Natural killer cell treated with Interleukin-12 subunit alpha and Interleukin-12 subunit beta and Interleukin-15 and Interleukin-18, amount 100 ng/mL, for 72 hours (primary cell): ENCODE measurements around the gene MBP. TPM values are rescaled to one million over a fixed set of nuclear protein-coding genes. Genes with fewer than 3 reads are reported as not detected.
A peak's percentile ranks its signal among the peaks of the same experiment; 100 is the strongest.

Source experiments
- ATAC-seq, 2 donors: fragments of 150-1000 bp; cut with Tn5 transposase in 1 of 2; sonication (Bioruptor Pico), chemical (Tn5 transposase) in 1 of 2; 2 replicates each; pipeline ENCODE4 v1.10.0; 2021
- DNase-seq: peaks from one replicate; pipeline ENCODE4 v3.0.0; 2022; ENCODE audit warnings: low spot score
- H3K27ac Mint-ChIP-seq, 2 donors: 1 replicate in 1 of 2; 2 replicates in 1 of 2; pipeline ENCODE4 v1.8.0; 2022; ENCODE audit warnings: mixed read lengths in 2 of 2, mild to moderate bottlenecking in 1 of 2, moderate library complexity in 1 of 2
- H3K27me3 Mint-ChIP-seq, 2 donors: 1 replicate in 1 of 2; 2 replicates in 1 of 2; pipeline ENCODE4 v1.8.0; 2022; ENCODE audit warnings: mixed read lengths in 2 of 2
- H3K36me3 Mint-ChIP-seq: one replicate; pipeline ENCODE4 v1.8.0; 2022; ENCODE audit warnings: mixed read lengths
- H3K4me1 Mint-ChIP-seq, 2 donors: 1 replicate in 1 of 2; 2 replicates in 1 of 2; pipeline ENCODE4 v1.8.0; 2022; ENCODE audit warnings: low read depth in 2 of 2, mixed read lengths in 2 of 2, mild to moderate bottlenecking in 1 of 2
- H3K4me3 Mint-ChIP-seq: one replicate; pipeline ENCODE4 v1.8.0; 2022; ENCODE audit warnings: mixed read lengths
- H3K9me3 Mint-ChIP-seq: 2 replicates; pipeline ENCODE4 v1.8.0; 2022; ENCODE audit warnings: mixed read lengths
- total RNA-seq, 2 donors: library from RNA; stranded (reverse); gene quantifications; one replicate each; pipeline ENCODE4 v1.2.3, GENCODE V29; 2022

The MBP gene
- total RNA-seq, 2 donors from 2014 or later, result 62.5 to 77.6 TPM

DNA sequence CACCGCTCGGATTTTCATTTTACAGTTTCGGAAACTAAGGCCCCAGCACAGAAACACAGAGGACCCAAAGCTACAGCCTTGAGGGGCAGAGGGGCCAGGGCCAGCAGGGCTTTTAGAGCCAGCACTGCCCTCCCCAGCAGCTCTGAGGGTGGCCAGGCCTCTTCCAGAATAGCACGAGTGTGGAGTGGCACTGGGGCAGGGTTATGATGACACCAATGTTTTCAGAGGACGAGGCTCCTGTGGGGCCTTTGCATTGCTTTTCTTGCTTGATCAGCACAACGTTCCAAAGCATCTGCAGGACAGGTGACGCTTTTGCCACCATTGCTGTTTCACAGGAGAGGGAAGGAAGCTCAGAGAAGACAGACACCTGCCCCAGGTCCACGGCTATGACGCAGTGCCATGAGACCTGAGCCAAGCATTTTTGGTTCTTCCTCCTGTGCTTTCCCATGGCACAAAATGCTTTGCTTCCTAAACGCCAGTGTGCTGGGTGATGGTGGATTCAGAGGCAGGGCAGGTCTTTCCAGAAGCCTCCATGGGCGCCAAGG, 126.9 kb downstream of the MBP start:
- Mint-ChIP-seq H3K36me3 (no peaks in the 10 kb centered on the region), H3K27me3 (no peaks in the 10 kb centered on the region), H3K4me1 (peaks cover 45 to 51% of the 10 kb centered on the region in 2 donors), H3K4me3 (no peak overlapping the region), H3K27ac (peak overlapping the region; percentile 31 to 87), H3K9me3 (no peaks in the 10 kb centered on the region)
- ATAC-seq (no peak), DNase-seq (no peak)

DNA sequence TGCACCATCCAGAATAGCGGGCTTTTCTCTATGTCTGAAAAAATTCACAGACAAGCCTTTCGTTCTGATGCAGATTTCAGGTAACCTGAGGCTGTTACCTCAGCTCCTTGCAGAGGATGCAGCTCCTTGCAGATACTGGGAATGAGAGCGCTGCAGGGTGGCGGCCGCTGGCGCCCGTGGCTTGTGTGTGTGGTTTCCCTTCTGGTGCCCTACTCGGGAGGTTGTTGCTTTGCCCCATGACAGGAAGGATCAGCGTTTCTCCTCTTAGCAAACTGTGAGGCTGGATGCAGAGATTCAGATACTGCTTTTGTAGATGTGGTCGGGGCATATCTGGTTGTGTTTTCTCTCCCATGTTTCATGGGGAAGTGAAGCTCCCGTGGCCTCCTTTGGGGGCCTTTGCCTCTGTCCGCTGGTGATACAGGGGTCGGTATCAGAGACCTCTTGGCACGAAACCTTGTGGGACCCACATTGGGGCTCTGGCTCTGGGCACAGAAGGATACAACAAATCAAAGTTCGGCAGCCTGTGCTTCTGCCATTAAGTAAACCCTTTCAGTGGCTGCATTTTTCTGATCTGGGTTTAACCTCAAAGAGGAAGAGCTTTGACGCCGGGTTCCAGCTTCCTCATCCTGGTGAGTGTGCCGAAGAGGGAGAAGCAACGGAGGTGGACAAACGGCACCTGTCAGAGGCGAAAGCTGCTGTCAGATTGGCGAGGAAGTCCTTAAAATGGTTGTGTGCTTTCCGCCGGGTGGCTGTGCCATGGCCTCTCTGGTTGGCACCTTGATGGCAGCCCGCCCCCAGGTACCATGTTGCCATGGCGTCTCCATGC, 127.8 kb downstream of the MBP start:
- H3K27me3 Mint-ChIP-seq, result no peaks in the 10 kb centered on the region
- ATAC-seq (peak; percentile 29 to 64), DNase-seq (no peak)
- H3K9me3 Mint-ChIP-seq, result no peaks in the 10 kb centered on the region
- peak overlapping the region; percentile 60 to 87 for H3K27ac Mint-ChIP-seq
- no peaks in the 10 kb centered on the region for H3K36me3 Mint-ChIP-seq
- peaks cover 43 to 51% of the 10 kb centered on the region in 2 donors for H3K4me1 Mint-ChIP-seq
- peak overlapping the region; percentile 45 for H3K4me3 Mint-ChIP-seq

DNA sequence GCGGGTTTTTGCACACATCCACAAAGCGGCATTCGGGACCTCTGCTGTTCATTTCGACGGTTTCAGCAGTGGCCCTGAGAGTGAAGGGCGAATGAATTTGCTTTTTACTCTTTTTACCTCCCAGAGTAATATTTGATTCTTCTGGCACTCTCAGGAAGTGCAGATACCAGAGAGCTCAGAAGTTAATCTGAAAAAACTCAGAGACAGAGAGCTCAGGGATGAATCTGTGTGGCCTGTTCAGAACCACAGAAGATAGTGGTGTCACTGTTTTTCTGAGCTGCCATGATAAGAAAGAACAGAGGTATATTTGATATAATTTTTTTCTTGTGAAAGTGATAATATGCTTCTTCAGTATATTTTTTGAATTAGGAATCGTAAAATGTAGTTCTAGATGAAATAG, 129.3 kb downstream of the MBP start:
- no peak overlapping the region for H3K4me3 Mint-ChIP-seq
- no peaks in the 10 kb centered on the region for H3K9me3 Mint-ChIP-seq
- ATAC-seq (no peak), DNase-seq (no peak)
- H3K27me3 Mint-ChIP-seq, result no peaks in the 10 kb centered on the region
- H3K4me1 Mint-ChIP-seq, result peaks cover 38 to 42% of the 10 kb centered on the region in 2 donors
- no peaks in the 10 kb centered on the region for H3K36me3 Mint-ChIP-seq
- peak overlapping the region in 1 of 2 donors; percentile 60 for H3K27ac Mint-ChIP-seq

DNA sequence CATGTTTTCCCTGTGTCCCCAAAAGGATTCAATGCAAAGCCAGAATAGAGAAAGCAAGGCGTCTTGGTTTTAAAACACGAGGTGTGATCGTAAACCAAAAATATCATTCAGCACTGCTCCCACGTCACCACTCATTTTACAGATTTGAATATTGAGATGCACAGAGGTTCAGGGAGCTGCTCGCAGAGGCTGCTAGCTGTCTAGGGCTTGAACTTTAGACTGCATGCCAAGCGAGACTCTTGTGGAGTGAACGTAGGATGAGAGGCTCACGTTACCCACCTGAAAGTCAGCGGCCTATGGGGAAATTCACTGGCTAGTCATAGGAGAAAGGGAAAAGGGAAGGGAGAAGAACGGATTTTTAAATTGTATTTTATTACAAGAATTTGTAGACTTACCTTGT, 130.1 kb downstream of the MBP start:
- no peak for DNase-seq
- no peak for ATAC-seq
- Mint-ChIP-seq H3K9me3 (no peaks in the 10 kb centered on the region), H3K4me3 (no peak overlapping the region), H3K27me3 (no peaks in the 10 kb centered on the region), H3K36me3 (no peaks in the 10 kb centered on the region), H3K27ac (no peak overlapping the region), H3K4me1 (peaks cover 36 to 40% of the 10 kb centered on the region in 2 donors)

DNA sequence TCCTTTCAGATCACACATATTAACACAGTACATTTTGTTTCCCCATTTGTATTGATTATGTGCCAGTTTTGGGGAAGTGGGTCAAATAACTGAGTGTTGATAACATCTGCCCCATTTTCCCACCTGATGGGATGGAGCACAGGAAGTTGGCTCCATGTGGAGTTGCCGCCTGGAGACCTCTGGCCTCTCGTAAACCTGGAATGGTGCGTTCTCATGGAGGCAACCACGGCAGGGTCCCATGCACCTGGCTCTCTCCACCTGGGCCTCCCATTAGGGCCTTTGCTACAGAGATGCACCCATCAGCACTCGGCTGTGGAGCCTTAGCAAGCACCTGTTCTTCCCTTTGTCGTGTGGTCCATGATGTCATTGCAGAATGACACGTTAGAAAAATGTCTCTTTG, 130.6 kb downstream of the MBP start:
- no peaks in the 10 kb centered on the region for H3K36me3 Mint-ChIP-seq
- H3K9me3 Mint-ChIP-seq, result no peaks in the 10 kb centered on the region
- peaks cover 35% of the 10 kb centered on the region in 2 donors for H3K4me1 Mint-ChIP-seq
- H3K4me3 Mint-ChIP-seq, result no peak overlapping the region
- DNase-seq (no peak), ATAC-seq (no peak)
- peak overlapping the region in 1 of 2 donors; percentile 14 for H3K27ac Mint-ChIP-seq
- no peaks in the 10 kb centered on the region for H3K27me3 Mint-ChIP-seq

DNA sequence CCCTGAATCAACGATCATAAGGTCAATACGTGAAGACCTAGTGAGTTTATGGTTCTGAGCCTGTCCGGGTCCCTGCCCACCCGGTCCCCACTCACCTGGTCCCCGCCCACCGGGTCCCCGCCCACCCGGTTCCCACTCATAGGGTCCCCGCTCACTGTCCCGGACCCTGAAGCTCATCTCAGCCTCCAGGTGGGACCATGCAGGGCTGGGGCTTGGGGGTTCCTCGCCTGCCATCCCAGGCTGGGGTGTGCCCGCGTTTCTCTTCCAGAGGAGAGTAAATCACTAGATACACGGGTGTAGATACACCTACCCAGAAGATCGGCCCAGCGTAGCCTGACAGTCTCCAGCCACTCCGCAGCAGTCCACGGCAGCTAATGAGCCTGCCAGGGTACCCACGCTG, 131.5 kb downstream of the MBP start:
- H3K4me3 Mint-ChIP-seq, result no peak overlapping the region
- ATAC-seq (no peak), DNase-seq (no peak)
- no peaks in the 10 kb centered on the region for H3K27me3 Mint-ChIP-seq
- peaks cover 29 to 35% of the 10 kb centered on the region in 2 donors for H3K4me1 Mint-ChIP-seq
- H3K27ac Mint-ChIP-seq, result peak overlapping the region in 1 of 2 donors; percentile 31
- no peaks in the 10 kb centered on the region for H3K9me3 Mint-ChIP-seq
- H3K36me3 Mint-ChIP-seq, result no peaks in the 10 kb centered on the region

DNA sequence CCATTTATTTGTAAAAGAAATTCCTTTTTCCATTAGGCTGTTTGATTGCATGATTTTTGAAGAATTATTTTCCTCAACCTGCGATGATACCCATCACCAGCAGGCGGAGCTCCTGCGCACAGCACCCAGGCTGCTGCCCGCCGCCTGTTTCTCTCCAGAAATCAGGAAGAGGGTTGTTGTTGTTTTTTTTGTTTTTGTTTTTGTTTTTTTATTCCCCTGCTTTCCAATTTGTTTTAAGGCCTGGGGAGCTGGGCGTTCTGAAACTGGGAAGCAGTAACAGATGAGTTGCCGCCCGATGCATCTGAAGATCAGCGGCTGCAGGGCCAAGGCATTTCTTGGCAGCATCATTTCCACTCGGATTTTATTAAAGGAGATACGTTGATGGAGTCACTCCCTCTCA, 132.1 kb downstream of the MBP start:
- Mint-ChIP-seq H3K27ac (peak overlapping the region; percentile 31 to 59), H3K27me3 (no peaks in the 10 kb centered on the region), H3K36me3 (no peaks in the 10 kb centered on the region), H3K4me3 (no peak overlapping the region), H3K4me1 (peaks cover 24 to 32% of the 10 kb centered on the region in 2 donors), H3K9me3 (no peaks in the 10 kb centered on the region)
- ATAC-seq, result no peak
- no peak for DNase-seq

DNA sequence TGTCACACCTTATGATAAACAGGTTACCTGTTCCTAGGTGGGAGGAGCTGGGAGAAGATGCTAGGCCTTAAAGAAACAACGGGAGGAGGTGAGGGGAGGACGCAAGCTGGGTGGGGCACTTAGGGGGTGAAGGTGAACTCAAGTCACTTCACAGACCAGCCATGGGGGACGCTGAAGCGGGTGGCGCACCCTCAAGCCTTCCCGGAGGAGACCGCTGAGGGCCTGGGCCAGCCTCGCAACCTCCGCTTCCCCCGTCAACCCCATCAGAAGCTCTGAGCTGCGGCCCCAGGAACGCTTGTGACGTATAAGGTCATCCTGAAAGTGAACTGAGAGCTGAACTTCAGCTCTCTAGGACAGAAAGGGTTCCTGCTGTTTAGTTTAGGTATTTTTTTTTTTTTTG, 133.5 kb downstream of the MBP start:
- H3K27ac Mint-ChIP-seq, result no peak overlapping the region
- no peaks in the 10 kb centered on the region for H3K27me3 Mint-ChIP-seq
- H3K4me3 Mint-ChIP-seq, result no peak overlapping the region
- H3K4me1 Mint-ChIP-seq, result peaks cover 16 to 20% of the 10 kb centered on the region in 2 donors
- H3K36me3 Mint-ChIP-seq, result no peaks in the 10 kb centered on the region
- DNase-seq, result no peak
- no peak for ATAC-seq
- no peaks in the 10 kb centered on the region for H3K9me3 Mint-ChIP-seq

DNA sequence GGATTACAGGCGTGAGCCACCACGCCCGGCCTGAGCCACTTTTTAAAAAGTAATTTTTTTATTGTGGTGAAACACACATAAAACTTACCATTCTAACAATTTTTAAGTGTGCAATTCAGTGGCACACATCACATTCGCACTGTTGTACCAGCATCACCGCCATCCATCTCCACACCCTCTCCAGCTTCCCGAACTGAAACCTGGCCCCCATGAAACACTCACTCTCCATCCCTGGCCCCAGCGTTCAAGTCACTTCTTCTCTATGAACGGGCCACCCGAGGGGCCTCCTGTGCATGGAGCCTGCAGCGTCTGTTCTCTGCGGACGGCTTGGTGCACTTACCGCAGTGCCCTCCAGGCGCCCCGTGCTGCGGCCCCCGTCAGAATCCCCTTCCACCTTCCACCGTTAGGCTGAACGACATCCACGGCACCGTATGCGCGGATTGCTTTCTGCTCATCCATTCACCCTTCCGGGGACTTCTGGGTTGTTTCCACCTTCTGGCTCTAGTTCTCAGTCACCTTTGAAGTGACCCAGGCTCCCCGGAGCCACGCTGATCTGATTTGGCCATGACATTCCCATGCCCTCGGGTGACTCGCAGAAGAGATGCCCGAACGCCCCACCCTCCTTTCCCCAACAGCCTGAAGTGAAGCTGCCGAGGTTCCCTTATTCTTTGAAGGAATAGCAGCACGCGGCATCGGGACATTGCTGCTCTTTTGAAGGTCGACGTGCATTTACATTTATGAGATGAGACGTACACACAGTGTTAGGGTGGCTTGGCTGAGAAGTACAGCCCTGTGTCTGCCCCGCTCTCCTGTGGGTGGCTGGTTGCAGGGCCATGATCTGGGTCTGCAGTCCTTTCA, 134.4 kb downstream of the MBP start:
- Mint-ChIP-seq H3K4me3 (no peak overlapping the region), H3K36me3 (no peaks in the 10 kb centered on the region), H3K4me1 (peaks cover 16 to 20% of the 10 kb centered on the region in 2 donors), H3K27me3 (no peaks in the 10 kb centered on the region), H3K27ac (no peak overlapping the region), H3K9me3 (no peaks in the 10 kb centered on the region)
- ATAC-seq (no peak), DNase-seq (no peak)

DNA sequence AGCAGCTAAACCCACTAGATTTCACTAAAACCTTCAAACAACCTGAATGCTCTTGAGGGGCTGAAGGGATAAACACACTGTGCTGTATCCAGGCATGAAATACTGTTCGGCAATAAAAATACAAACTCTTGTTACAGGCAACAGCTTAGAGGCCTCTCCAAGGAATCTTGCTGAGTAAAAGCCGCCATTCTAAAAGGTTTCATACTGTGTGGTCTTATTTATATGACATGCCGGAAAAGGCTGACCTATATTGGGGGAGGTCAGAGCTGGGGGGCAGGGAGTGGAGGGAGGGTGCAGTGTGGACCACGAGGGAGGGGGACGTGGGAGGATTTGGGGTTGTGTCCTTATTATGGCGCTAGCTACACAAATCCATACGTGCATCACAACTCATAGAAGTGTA, 136.2 kb downstream of the MBP start:
- Mint-ChIP-seq H3K27me3 (no peaks in the 10 kb centered on the region), H3K4me1 (peaks cover 7 to 16% of the 10 kb centered on the region in 2 donors), H3K4me3 (no peak overlapping the region), H3K36me3 (no peaks in the 10 kb centered on the region), H3K27ac (no peak overlapping the region), H3K9me3 (no peaks in the 10 kb centered on the region)
- no peak for DNase-seq
- no peak for ATAC-seq

DNA sequence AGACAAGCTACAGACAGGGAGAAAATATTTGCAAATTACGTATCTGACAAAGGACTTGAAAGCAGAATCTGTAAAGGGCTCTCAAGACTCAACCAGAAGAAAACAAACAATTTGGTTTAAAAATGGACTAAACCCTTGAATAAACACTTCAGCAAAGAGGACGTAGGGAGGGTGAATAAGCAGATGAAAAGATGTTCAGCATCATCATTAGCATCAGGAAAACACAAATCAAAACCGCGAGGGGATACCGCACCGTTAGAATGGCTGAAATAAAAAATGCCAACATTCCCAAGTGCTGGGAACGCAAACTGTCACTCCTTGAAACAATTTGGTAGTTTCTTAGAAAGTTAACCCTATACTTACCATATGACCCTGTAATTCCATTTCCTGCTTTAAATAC, 136.7 kb downstream of the MBP start:
- no peak overlapping the region for H3K27ac Mint-ChIP-seq

DNA sequence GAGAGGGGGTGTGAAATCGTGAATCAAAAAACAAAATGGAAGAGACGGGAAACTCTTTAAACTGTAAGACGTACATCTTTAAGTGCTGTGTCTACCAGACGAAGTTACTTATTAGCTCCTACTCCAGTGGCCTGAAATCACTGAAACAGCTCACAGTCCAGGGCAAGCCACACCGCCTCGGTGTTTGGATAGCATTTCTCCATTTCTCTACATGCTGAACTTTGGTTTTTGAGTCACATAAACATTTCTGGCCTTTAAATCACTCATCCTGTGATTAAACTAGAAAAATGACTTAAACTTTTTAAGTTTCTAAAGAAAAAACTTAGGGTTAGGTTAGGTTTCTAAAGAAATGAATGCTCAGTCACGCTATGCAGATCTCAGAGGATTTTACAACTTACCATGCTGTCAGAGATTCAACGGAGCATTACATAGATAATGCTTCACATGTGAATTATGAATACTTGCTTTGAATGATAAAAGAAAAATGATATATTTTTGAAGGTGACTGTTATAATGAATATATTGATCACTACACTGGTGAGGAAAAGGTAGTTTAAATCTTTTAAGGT, 138.4 kb downstream of the MBP start:
- H3K4me1 Mint-ChIP-seq, result peaks cover 0 to 22% of the 10 kb centered on the region in 2 donors
- ATAC-seq, result no peak

More for the DNA sequence above, 136.7 kb downstream of the MBP start:
- ATAC-seq, result no peak
- Mint-ChIP-seq H3K4me3 (no peak overlapping the region), H3K27me3 (no peaks in the 10 kb centered on the region), H3K36me3 (no peaks in the 10 kb centered on the region), H3K4me1 (peaks cover 7 to 18% of the 10 kb centered on the region in 2 donors), H3K9me3 (no peaks in the 10 kb centered on the region)
- no peak for DNase-seq

DNA sequence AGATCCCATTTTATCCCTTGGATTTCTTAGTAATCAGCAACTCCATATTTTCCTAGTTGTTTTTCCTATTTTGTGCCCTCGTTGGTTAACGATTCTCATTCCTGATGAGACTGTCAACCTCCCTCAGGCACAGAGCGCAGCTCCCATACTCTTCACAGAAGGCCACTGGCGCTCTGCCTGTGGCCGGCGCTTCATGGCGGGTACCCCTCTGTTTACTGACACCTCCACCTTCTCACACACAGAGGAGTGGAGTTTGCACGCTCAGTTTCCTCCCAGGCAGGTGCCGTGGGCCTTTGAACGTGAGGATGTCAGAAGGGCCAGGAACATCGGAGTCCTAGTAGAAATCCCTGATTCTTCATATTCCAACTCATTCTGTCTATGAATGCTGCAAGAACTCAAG, 139.0 kb downstream of the MBP start:
- H3K4me3 Mint-ChIP-seq, result no peak overlapping the region
- H3K27me3 Mint-ChIP-seq, result no peaks in the 10 kb centered on the region
- no peak overlapping the region for H3K27ac Mint-ChIP-seq
- ATAC-seq (no peak), DNase-seq (no peak)
- H3K4me1 Mint-ChIP-seq, result peaks cover 0 to 19% of the 10 kb centered on the region in 2 donors
- H3K36me3 Mint-ChIP-seq, result no peaks in the 10 kb centered on the region
- H3K9me3 Mint-ChIP-seq, result no peaks in the 10 kb centered on the region

More for the DNA sequence above, 138.4 kb downstream of the MBP start:
- no peaks in the 10 kb centered on the region for H3K9me3 Mint-ChIP-seq
- H3K36me3 Mint-ChIP-seq, result no peaks in the 10 kb centered on the region
- no peak for DNase-seq
- H3K4me3 Mint-ChIP-seq, result no peak overlapping the region
- H3K27ac Mint-ChIP-seq, result no peak overlapping the region
- no peaks in the 10 kb centered on the region for H3K27me3 Mint-ChIP-seq

DNA sequence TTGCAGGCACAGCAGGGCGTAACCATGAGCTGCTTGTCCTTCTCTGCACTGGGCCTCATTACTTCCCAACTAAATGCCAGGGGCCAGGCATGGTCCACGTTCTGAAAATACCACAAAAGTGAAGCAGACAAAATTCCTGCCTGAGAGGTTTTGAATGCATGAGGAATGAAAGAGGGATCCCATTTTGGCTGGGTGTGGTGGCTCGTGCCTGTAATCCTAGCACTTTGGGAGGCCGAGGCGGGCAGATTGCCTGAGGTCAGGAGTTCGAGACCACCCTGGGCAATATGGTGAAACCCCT, 139.5 kb downstream of the MBP start:
- DNase-seq, result no peak
- H3K9me3 Mint-ChIP-seq, result no peaks in the 10 kb centered on the region
- peaks cover 0 to 21% of the 10 kb centered on the region in 2 donors for H3K4me1 Mint-ChIP-seq
- no peak overlapping the region for H3K4me3 Mint-ChIP-seq
- H3K27ac Mint-ChIP-seq, result no peak overlapping the region
- no peaks in the 10 kb centered on the region for H3K27me3 Mint-ChIP-seq
- ATAC-seq, result no peak
- no peaks in the 10 kb centered on the region for H3K36me3 Mint-ChIP-seq
